HG03469 (cell line): ENCODE measurements around the gene CRIM1.
"Not testable (repeated sequence)": the region's sequence is repeated elsewhere in the genome, so short reads cannot be mapped to it uniquely, and the experiment has no call there.

ENCODE experiments used
- ATAC-seq: cut with Tn5 transposase; IDR thresholded peaks from one replicate; pipeline ENCODE4 v1.9.1; 2021; ENCODE audit warnings: mild to moderate bottlenecking, moderate library complexity, moderate number of reproducible peaks; ENCODE audit not compliant: unreplicated experiment

The CRIM1 gene

GRCh38 chr2:36351736-36352349 lies 3.7 kb upstream of the CRIM1 start:
- ATAC-seq, result no peak

- ATAC-seq, result no peak
These were observed 2.9 kb upstream of the CRIM1 start for GRCh38 chr2:36352701-36353100.

- ATAC-seq, result no peak
These were observed 797 bp upstream of the CRIM1 start for GRCh38 chr2:36354811-36355150.

GRCh38 chr2:36355890-36356297 lies 316 bp downstream of the CRIM1 start:
- peak; percentile 2 for ATAC-seq

GRCh38 chr2:36356298-36356989 lies 866 bp downstream of the CRIM1 start:
- ATAC-seq, result peak; percentile 3

- ATAC-seq, result no peak
These were observed 1.6 kb downstream of the CRIM1 start for GRCh38 chr2:36356990-36357846.

GRCh38 chr2:36357847-36358659 lies 2.5 kb downstream of the CRIM1 start:
- ATAC-seq, result no peak

GRCh38 chr2:36359067-36359466 lies 3.5 kb downstream of the CRIM1 start:
- ATAC-seq, result no peak

- ATAC-seq, result no peak
These were observed 4.5 kb downstream of the CRIM1 start for GRCh38 chr2:36360063-36360462.

GRCh38 chr2:36360834-36361233 lies 5.3 kb downstream of the CRIM1 start:
- no peak for ATAC-seq

GRCh38 chr2:36361396-36361795 lies 5.8 kb downstream of the CRIM1 start:
- ATAC-seq, result no peak

- no peak for ATAC-seq
These were observed 6.7 kb downstream of the CRIM1 start for GRCh38 chr2:36362291-36362690.

GRCh38 chr2:36363085-36363484 lies 7.5 kb downstream of the CRIM1 start:
- not testable (repeated sequence) for ATAC-seq

GRCh38 chr2:36366491-36367120 lies 11.0 kb downstream of the CRIM1 start:
- no peak for ATAC-seq

- ATAC-seq, result no peak
These were observed 11.9 kb downstream of the CRIM1 start for GRCh38 chr2:36367486-36367885.

- ATAC-seq, result no peak
These were observed 12.3 kb downstream of the CRIM1 start for GRCh38 chr2:36367895-36368353.

- ATAC-seq, result no peak
These were observed 12.9 kb downstream of the CRIM1 start for GRCh38 chr2:36368438-36368837.

- no peak for ATAC-seq
These were observed 13.6 kb downstream of the CRIM1 start for GRCh38 chr2:36369163-36369562.

GRCh38 chr2:36369716-36370115 lies 14.1 kb downstream of the CRIM1 start:
- no peak for ATAC-seq

- ATAC-seq, result no peak
These were observed 14.7 kb downstream of the CRIM1 start for GRCh38 chr2:36370281-36370680.
